Pons (tissue), 1 donor: ENCODE measurements around the gene CDK14.

ENCODE experiments used
- DNase-seq: peaks from one replicate; pipeline ENCODE4 v3.0.0-alpha.2; 2016; ENCODE audit warnings: low spot score

The CDK14 gene

DNA sequence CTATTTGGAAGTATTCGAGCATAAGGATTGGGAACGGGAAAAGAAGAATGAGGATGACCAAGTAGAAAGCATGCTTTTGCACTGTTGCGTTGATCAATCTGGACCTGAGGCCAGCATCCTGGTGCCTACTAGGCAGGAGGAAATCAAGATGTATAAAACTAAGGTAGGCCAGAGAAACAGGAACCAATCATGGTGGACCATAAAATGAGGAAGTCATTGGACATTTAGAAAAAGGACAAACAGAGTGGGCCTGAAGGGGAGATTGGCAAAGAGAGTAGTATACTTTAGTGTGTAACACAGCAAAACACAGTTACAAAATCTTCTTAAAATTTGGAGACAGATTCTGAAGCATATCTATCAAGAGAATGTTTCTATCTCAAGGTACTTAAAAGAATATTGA is 497.1 kb downstream of the CDK14 start:
- no peak for DNase-seq

DNA sequence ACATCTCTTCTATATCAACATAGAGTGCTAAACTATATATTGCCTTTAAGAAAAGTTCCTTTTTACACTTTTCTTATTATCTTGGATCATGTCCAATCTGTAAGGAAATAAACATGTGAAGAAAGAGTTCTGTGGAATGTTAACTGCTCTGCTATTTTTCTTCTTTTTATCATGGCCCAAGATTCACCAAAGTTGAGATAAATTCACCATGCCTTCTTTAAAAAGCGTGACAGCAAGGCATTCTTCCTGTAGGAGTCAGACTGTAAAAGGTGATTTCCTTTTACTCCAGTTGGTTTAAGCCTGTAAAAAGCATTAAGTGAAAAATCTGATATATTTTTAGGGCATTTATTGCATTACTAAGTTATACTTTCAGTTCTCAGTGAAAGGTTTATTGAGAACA is 502.4 kb downstream of the CDK14 start:
- DNase-seq: no peak

- DNase-seq: no peak
These were observed 507.2 kb downstream of the CDK14 start for GRCh38 chr7:91103363-91103762.

GRCh38 chr7:91107460-91107859 is 511.3 kb downstream of the CDK14 start:
- no peak for DNase-seq

- no peak for DNase-seq
These were observed 513.1 kb downstream of the CDK14 start for GRCh38 chr7:91109200-91109599.

DNA sequence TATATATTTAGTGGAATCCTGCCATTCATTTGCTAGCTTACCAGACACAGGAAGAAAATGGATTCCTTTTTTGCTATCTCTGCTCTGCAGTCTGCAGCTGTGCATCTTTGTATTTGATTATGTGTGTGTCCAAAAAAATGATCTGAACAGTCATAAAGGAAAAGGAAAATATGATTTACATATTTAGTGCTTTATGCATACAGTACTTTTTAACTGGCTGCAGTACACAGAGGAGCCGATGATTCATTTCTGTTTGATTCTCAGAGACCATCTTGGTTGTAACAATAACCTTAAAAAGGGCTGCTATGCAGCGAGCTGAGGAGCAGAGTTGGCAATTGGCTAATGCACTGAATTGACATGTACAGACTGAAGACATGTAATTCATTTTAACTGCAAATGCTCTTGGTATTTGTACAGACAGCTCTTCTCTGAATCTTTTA is 516.8 kb downstream of the CDK14 start:
- DNase-seq: no peak

GRCh38 chr7:91114232-91114631 is 518.1 kb downstream of the CDK14 start:
- DNase-seq: no peak

DNA sequence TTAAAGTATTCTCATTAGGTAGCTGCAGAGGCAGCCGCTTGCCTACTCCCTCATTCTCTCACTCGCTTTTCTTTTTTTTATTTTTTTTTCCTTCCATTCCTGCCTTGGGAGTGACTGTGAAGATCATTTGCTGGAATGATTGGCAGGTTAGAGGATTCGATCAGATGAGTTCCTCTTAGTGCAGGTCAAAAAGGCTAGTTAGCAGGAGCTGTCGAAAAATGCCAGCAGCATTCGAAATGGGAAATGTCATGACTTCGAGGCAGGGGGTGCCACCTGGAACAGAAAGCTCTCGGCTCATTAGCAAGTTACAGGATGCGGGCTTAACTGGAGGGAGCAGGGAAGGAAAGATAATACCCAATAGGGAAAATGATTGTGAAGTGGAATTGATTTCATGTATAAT is 530.6 kb downstream of the CDK14 start:
- no peak for DNase-seq

- DNase-seq: no peak
These were observed 531.2 kb downstream of the CDK14 start for GRCh38 chr7:91127325-91127724.

DNA sequence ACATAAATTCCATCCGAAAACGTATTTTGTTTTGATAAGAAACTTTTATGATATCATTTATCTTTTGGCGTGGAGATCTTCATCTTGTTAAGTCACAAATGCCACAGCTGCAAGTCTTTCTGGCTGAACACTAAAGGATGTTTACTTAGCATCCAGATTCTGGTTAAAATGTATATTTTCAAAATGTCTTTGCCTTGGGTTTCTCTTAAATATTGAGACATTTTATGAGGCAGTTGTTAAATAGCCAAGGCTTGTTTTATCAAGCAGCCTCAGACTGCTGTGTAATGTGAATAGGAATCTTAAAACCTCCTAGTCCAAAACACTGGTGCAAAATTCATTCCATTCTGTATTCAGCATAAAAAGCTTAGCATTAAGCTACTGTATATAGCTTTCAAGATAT is 531.8 kb downstream of the CDK14 start:
- DNase-seq: no peak

- no peak for DNase-seq
These were observed 532.7 kb downstream of the CDK14 start for GRCh38 chr7:91128683-91129348.

- DNase-seq: no peak
These were observed 539.2 kb downstream of the CDK14 start for GRCh38 chr7:91135300-91135699.

GRCh38 chr7:91135703-91136430 is 539.7 kb downstream of the CDK14 start:
- DNase-seq: no peak

GRCh38 chr7:91137153-91137787 is 541.1 kb downstream of the CDK14 start:
- DNase-seq: no peak

GRCh38 chr7:91137788-91138368 is 541.8 kb downstream of the CDK14 start:
- no peak for DNase-seq

- no peak for DNase-seq
These were observed 544.2 kb downstream of the CDK14 start for GRCh38 chr7:91140286-91140685.

GRCh38 chr7:91140982-91141381 is 544.9 kb downstream of the CDK14 start:
- no peak for DNase-seq

GRCh38 chr7:91142743-91143142 is 546.6 kb downstream of the CDK14 start:
- no peak for DNase-seq

- no peak for DNase-seq
These were observed 553.5 kb downstream of the CDK14 start for GRCh38 chr7:91149341-91150246.

DNA sequence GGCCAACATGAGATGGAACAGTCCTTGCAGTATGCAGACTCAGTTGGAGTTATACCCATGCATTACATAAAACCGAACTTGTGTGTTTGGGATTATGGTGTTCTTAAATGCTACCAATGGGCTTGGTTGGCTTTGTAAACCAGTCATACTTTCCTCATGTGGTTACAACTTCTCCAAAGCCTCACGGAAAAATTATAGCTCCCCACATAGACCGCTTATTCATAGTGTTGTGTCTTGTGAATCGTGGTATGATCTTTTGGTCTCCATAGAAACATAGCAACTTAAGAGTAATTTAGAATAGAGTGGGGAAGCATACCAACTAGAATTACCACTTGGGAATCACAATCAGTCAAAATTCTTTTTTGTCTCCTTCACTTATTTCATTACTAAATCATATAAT is 555.8 kb downstream of the CDK14 start:
- no peak for DNase-seq

- no peak for DNase-seq
These were observed 560.4 kb downstream of the CDK14 start for GRCh38 chr7:91156316-91157185.
